T follicular helper cell (primary cell): ENCODE results near the gene AIRE.

Source experiments
- DNase-seq: peaks from one replicate; pipeline ENCODE4 v3.0.0-alpha.2; 2020; ENCODE audit warnings: low read depth

Gene AIRE

GRCh38 chr21:44325386-44326271, 40.0 kb downstream of the AIRE start:
- no peak for DNase-seq

GRCh38 chr21:44326272-44326647, 40.6 kb downstream of the AIRE start:
- DNase-seq: no peak

GRCh38 chr21:44326716-44327602, 41.3 kb downstream of the AIRE start:
- DNase-seq: no peak

- DNase-seq: no peak
These were observed 41.9 kb downstream of the AIRE start for GRCh38 chr21:44327603-44327974.

- DNase-seq: no peak
These were observed 42.7 kb downstream of the AIRE start for GRCh38 chr21:44328242-44328895.

- DNase-seq: no peak
These were observed 43.6 kb downstream of the AIRE start for GRCh38 chr21:44329086-44329889.

GRCh38 chr21:44329971-44330681, 44.5 kb downstream of the AIRE start:
- DNase-seq: no peak

GRCh38 chr21:44330698-44331097, 45.0 kb downstream of the AIRE start:
- no peak for DNase-seq

GRCh38 chr21:44331209-44331608, 45.5 kb downstream of the AIRE start:
- no peak for DNase-seq

- DNase-seq: no peak
These were observed 46.1 kb downstream of the AIRE start for GRCh38 chr21:44331650-44332307.

GRCh38 chr21:44332383-44332782, 46.7 kb downstream of the AIRE start:
- no peak for DNase-seq

GRCh38 chr21:44332965-44333364, 47.3 kb downstream of the AIRE start:
- DNase-seq: no peak

GRCh38 chr21:44333509-44334328, 48.0 kb downstream of the AIRE start:
- DNase-seq: no peak

- no peak for DNase-seq
These were observed 48.8 kb downstream of the AIRE start for GRCh38 chr21:44334329-44335030.

- DNase-seq: no peak
These were observed 49.8 kb downstream of the AIRE start for GRCh38 chr21:44335266-44336059.

- no peak for DNase-seq
These were observed 51.8 kb downstream of the AIRE start for GRCh38 chr21:44337449-44337848.

GRCh38 chr21:44337941-44338895, 52.5 kb downstream of the AIRE start:
- DNase-seq: no peak
